MM.1S (cell line): Measurements from ENCODE around the gene RNASEH1.

Experiments
- DNase-seq: peaks from one replicate; pipeline ENCODE4 v3.0.0-alpha.2; 2015
- H2AFZ ChIP-seq: fragments of 300-600 bp; sonication (generic); 2 replicates; pipeline ENCODE4 v1.6.0; 2016; ENCODE audit warnings: antibody characterized with exemption, low read length
- H3F3A ChIP-seq: fragments of 300-600 bp; sonication (generic); 2 replicates; pipeline ENCODE4 v1.6.1; 2016; ENCODE audit warnings: mild to moderate bottlenecking, antibody characterized with exemption, low read length, moderate library complexity, mixed read lengths; ENCODE audit not compliant: insufficient read depth
- H3K27ac ChIP-seq: fragments of 300-600 bp; sonication (generic); 2 replicates; pipeline ENCODE4 v1.5.1; 2016; ENCODE audit warnings: mild to moderate bottlenecking, low read length
- H3K27me3 ChIP-seq: fragments of 300-600 bp; sonication (generic); replicated peaks from 2 replicates; pipeline ENCODE4 v1.6.0; 2016; ENCODE audit warnings: low read length; ENCODE audit not compliant: insufficient read depth
- H3K36me3 ChIP-seq: fragments of 300-600 bp; sonication (generic); replicated peaks from 2 replicates; pipeline ENCODE4 v1.6.1; 2016; ENCODE audit warnings: mild to moderate bottlenecking, low read length, mixed read lengths; ENCODE audit not compliant: insufficient read depth
- H3K4me1 ChIP-seq: fragments of 300-600 bp; sonication (generic); 2 replicates; pipeline ENCODE4 v1.6.1; 2016; ENCODE audit warnings: low read length, mixed read lengths
- H3K4me2 ChIP-seq: fragments of 300-600 bp; sonication (generic); 2 replicates; pipeline ENCODE4 v1.6.0; 2016; ENCODE audit warnings: low read depth, low read length
- H3K4me3 ChIP-seq: fragments of 300-600 bp; sonication (generic); 2 replicates; pipeline ENCODE4 v1.5.1; 2016; ENCODE audit warnings: low read length, mixed read lengths
- H3K79me2 ChIP-seq: fragments of 300-600 bp; sonication (generic); 2 replicates; pipeline ENCODE4 v1.6.1; 2016; ENCODE audit warnings: mixed run types, low read length, mixed read lengths
- H3K9ac ChIP-seq: fragments of 300-600 bp; sonication (generic); 2 replicates; pipeline ENCODE4 v1.6.1; 2016; ENCODE audit warnings: low read length, mixed read lengths
- H3K9me2 ChIP-seq: fragments of 300-600 bp; sonication (generic); replicated peaks from 2 replicates; pipeline ENCODE4 v1.6.1; 2016; ENCODE audit warnings: mild to moderate bottlenecking, low read length, mixed read lengths; ENCODE audit not compliant: insufficient read depth
- H3K9me3 ChIP-seq: fragments of 300-600 bp; sonication (generic); replicated peaks from 2 replicates; pipeline ENCODE4 v1.6.1; 2016; ENCODE audit warnings: mild to moderate bottlenecking, low read length, mixed read lengths; ENCODE audit not compliant: insufficient read depth
- H4K20me1 ChIP-seq: fragments of 300-600 bp; sonication (generic); 2 replicates; pipeline ENCODE4 v1.6.1; 2016; ENCODE audit warnings: mild to moderate bottlenecking, low read length, moderate library complexity, mixed read lengths; ENCODE audit not compliant: insufficient read depth
- EZH2 ChIP-seq: fragments of 300-600 bp; sonication (generic); optimal IDR thresholded peaks from 2 replicates; pipeline ENCODE3; 2017; ENCODE audit warnings: low read depth, mild to moderate bottlenecking, antibody characterized with exemption, low read length, mixed read lengths
- EZH2phosphoT487 ChIP-seq: fragments of 300-600 bp; sonication (generic); IDR thresholded peaks from 2 replicates; pipeline ENCODE4 v1.6.1; 2018; ENCODE audit warnings: antibody characterized with exemption, low read length
- TF ChIP-seq, protein P1 (sequence below): fragments of 300-600 bp; sonication (generic); IDR thresholded peaks from 2 replicates; pipeline ENCODE4 v1.5.1; 2016; ENCODE audit warnings: antibody characterized with exemption, low read length, mixed read lengths

RNASEH1 gene

DNA sequence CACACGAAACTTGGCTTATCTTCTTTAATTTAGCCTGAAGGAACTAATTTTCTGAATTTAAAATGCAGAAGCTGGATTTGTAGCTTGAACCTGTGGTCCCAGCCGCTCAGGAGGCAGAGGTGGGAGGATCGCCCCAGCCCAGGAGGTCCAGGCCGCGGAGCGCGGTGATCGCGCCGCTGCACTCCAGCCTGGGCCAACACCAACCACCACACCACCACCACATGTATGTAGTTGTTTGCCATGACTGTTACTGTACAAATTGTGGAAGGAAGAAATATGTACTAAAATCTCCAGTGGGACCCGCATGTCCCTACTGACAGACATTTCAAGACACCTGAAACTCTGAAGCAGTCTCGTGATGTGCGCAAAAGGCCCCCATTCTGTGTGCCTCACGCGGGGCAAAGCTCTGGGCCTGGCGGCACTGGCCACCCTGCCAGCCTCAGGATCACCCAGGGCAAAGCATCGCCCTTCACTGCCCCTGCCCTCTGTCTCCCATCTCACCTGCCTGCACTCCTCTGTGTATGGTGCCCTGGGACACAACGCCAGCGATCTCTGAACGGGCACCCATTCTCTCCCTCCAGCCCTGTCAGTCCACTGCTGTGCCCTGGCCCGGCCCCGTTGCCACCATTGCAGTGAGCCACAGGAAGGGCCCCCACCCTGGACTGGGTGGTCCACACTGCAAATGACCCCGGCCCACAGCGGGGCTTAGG is 28.7 kb downstream of the RNASEH1 start:
- Histone ChIP-seq H3K9me3 (no peaks in the 10 kb centered on the region), H3F3A (no peaks in the 10 kb centered on the region), H2AFZ (no peak overlapping the region), H3K36me3 (no peaks in the 10 kb centered on the region), H3K79me2 (no peaks in the 10 kb centered on the region), H3K9me2 (no peaks in the 10 kb centered on the region), H3K9ac (no peak overlapping the region), H3K27ac (no peak overlapping the region), H3K4me3 (no peak overlapping the region), H3K4me1 (no peaks in the 10 kb centered on the region), H3K27me3 (no peaks in the 10 kb centered on the region), H3K4me2 (no peak overlapping the region), H4K20me1 (no peaks in the 10 kb centered on the region)
- TF ChIP-seq, protein P1, sequence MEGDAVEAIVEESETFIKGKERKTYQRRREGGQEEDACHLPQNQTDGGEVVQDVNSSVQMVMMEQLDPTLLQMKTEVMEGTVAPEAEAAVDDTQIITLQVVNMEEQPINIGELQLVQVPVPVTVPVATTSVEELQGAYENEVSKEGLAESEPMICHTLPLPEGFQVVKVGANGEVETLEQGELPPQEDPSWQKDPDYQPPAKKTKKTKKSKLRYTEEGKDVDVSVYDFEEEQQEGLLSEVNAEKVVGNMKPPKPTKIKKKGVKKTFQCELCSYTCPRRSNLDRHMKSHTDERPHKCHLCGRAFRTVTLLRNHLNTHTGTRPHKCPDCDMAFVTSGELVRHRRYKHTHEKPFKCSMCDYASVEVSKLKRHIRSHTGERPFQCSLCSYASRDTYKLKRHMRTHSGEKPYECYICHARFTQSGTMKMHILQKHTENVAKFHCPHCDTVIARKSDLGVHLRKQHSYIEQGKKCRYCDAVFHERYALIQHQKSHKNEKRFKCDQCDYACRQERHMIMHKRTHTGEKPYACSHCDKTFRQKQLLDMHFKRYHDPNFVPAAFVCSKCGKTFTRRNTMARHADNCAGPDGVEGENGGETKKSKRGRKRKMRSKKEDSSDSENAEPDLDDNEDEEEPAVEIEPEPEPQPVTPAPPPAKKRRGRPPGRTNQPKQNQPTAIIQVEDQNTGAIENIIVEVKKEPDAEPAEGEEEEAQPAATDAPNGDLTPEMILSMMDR: no peak
- no peak for TF ChIP-seq EZH2
- no peak for DNase-seq

DNA sequence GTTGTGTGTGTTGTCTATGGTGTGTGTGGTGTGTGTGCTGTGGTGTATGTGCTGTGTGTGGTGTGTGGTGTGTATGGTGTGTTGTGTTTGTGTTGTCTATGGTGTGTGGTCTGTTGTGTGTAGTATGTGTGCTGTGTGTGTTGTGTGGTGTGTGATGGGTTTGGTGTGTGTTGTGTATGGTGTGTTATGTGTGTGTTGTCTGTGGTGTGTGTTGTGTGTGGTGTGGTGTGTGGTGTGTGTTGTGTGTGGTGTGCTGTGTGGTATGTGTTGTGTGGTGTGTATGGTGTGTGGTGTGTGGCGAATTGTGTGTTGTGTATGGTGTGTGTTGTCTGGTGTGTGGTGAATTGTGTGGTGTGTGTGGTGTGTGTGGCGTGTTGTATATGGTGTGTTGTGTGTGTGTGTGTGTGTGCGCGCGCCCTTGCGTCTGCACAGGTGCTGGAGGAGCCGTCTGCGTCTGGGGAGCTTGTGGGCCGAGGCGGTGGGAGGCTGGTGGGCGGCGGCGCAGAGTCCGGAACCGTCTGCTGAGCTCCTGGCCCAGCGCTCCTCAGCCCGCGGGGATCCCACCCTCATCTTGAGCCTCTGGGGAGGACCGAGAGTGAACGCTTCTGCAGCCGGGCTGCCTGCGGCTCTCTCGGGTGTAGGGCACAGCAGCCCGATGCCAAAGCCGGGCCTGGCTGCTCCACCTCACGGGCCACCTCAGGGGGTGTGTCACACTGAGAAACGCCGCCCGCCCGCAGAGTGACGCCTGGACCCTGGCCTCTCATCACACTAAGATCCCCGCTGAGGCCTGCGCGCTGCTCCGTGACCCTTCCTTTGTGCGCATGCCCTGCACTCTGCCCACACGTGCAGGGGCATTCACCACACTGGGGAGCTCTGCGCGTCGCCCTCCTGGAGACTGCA is 30.0 kb downstream of the RNASEH1 start:
- no peaks in the 10 kb centered on the region for H3F3A ChIP-seq
- no peak overlapping the region for H3K4me3 ChIP-seq
- H3K9ac ChIP-seq: no peak overlapping the region
- no peaks in the 10 kb centered on the region for H3K9me2 ChIP-seq
- H4K20me1 ChIP-seq: no peaks in the 10 kb centered on the region
- no peaks in the 10 kb centered on the region for H3K79me2 ChIP-seq
- no peaks in the 10 kb centered on the region for H3K9me3 ChIP-seq
- TF ChIP-seq EZH2phosphoT487: no peak
- TF ChIP-seq, protein P1: no peak
- TF ChIP-seq EZH2: no peak
- no peaks in the 10 kb centered on the region for H3K36me3 ChIP-seq
- no peak overlapping the region for H3K27ac ChIP-seq
- DNase-seq: no peak
- H2AFZ ChIP-seq: no peak overlapping the region
- H3K4me1 ChIP-seq: no peaks in the 10 kb centered on the region
- no peak overlapping the region for H3K4me2 ChIP-seq
- H3K27me3 ChIP-seq: no peaks in the 10 kb centered on the region

DNA sequence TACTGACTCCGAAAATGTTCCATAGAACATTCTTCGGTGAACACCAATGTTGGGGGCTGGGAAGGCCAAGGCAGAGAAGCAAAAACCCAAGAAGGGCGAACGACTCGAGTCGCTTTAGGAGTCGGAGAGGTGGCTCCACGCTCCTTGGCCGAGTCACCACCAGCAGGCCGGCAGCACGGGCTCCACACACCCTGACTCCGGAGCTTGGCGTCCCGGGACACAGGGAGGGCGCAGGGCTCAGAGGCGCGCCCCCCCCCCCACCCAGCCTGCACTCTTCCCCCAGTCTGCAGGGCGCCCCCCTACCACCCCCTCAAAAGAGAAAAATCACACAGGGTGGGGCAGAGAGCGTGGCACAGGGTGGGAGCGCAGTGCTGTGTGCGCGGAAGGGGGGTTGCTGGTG is 31.3 kb downstream of the RNASEH1 start:
- Histone ChIP-seq H3F3A (no peaks in the 10 kb centered on the region), H3K79me2 (no peaks in the 10 kb centered on the region), H3K4me1 (no peaks in the 10 kb centered on the region), H3K27ac (no peak overlapping the region), H3K9ac (no peak overlapping the region), H3K27me3 (no peaks in the 10 kb centered on the region), H3K4me2 (no peak overlapping the region), H3K9me2 (no peaks in the 10 kb centered on the region), H3K36me3 (no peaks in the 10 kb centered on the region), H3K4me3 (no peak overlapping the region), H2AFZ (no peak overlapping the region), H3K9me3 (no peaks in the 10 kb centered on the region), H4K20me1 (no peaks in the 10 kb centered on the region)
- DNase-seq: no peak
- TF ChIP-seq, protein P1: no peak
- TF ChIP-seq EZH2 (no peak), EZH2phosphoT487 (no peak)
